K562 (cell line): ENCODE measurements around the gene SF3B4. TPM values are rescaled to one million over a fixed set of nuclear protein-coding genes. Genes with fewer than 3 reads are reported as not detected.

Source experiments
- ATAC-seq: fragments of 200-7000 bp; cut with Tn5 transposase; 3 replicates; pipeline ENCODE4 v1.9.1; 2020; ENCODE audit warnings: moderate library complexity
- BruUV-seq: library from RNA; stranded (reverse); fragments of 400-500 nt; replicated peaks from 2 replicates; lab custom pipeline; 2021; lab: Mats Ljungman, UMichigan
- CTCF ChIA-PET: fragments of 300-600 bp; formaldehyde crosslinking; extraction: SDS; loops from one replicate; lab custom pipeline; 2021; ENCODE audit warnings: low intra/inter-chr PET ratio; lab: Yijun Ruan, JAX
- POLR2A ChIA-PET: fragments of 300-600, 350-650 bp; sonication (Branson Sonifier 250); formaldehyde crosslinking; extraction: SDS; loops from one replicate; lab custom pipeline; 2021; ENCODE audit warnings: antibody characterized with exemption, inconsistent platforms; lab: Yijun Ruan, JAX
- DNase-seq, 4 experiments: peaks; one replicate each; pipeline versions ENCODE4 v3.0.0 to v3.0.0-alpha.2; 2011 to 2018; ENCODE audit warnings: low spot score in 3 of 4, mixed read lengths in 3 of 4; ENCODE audit errors: extremely low read depth in 1 of 4
- FAIRE-seq: peaks from 2 replicates; lab custom pipeline; 2011; peaks lifted over from hg19 to GRCh38; lab: Jason Lieb, UNC
- H2AFZ ChIP-seq: 2 replicates; pipeline ENCODE4 v1.6.0; 2011; ENCODE audit warnings: low read depth, low read length, control low read depth, inconsistent platforms
- H3K27ac ChIP-seq: fragments of 200-600 bp; 3 replicates; pipeline ENCODE4 v1.8.0; 2011; ENCODE audit warnings: low read depth, mild to moderate bottlenecking, control low read depth, inconsistent platforms, low read length, moderate library complexity, mixed read lengths; ENCODE audit errors: extremely low read depth
- H3K27me3 ChIP-seq, 2 experiments: fragments of 300-600 bp in 1 of 2; 2 replicates in 1 of 2; 3 replicates in 1 of 2; pipeline versions ENCODE4 v1.6.0 to v1.8.0; 2011; ENCODE audit warnings: inconsistent platforms in 2 of 2, low read length in 2 of 2, mild to moderate bottlenecking in 1 of 2, mixed read lengths in 1 of 2, moderate library complexity in 1 of 2; ENCODE audit not compliant: control insufficient read depth in 2 of 2, insufficient read depth in 2 of 2
- H3K36me3 ChIP-seq: fragments of 300-600 bp; 3 replicates; pipeline ENCODE4 v1.8.0; 2011; ENCODE audit warnings: mild to moderate bottlenecking, low read length, inconsistent platforms; ENCODE audit not compliant: control insufficient read depth, insufficient read depth
- H3K4me1 ChIP-seq, 2 experiments: fragments of 200-600 bp in 1 of 2; replicated peaks in 1 of 2; 2 replicates in 1 of 2; 3 replicates in 1 of 2; pipeline versions ENCODE4 v1.5.1 to v1.8.0; 2011; ENCODE audit warnings: inconsistent platforms in 2 of 2, low read length in 2 of 2, mild to moderate bottlenecking in 1 of 2, mixed read lengths in 1 of 2, moderate library complexity in 1 of 2; ENCODE audit not compliant: control insufficient read depth in 2 of 2, insufficient read depth in 2 of 2
- H3K4me2 ChIP-seq: 2 replicates; pipeline ENCODE4 v1.6.1; 2011; ENCODE audit warnings: low read length, control low read depth, inconsistent platforms, mixed read lengths; ENCODE audit not compliant: insufficient read depth
- H3K4me3 ChIP-seq: fragments of 200-600 bp; sonication (generic), shearing (Covaris generic); 2 replicates; pipeline ENCODE4 v1.5.1; 2016; ENCODE audit warnings: control low read depth, inconsistent platforms
- H3K79me2 ChIP-seq: fragments of 200-600 bp; 3 replicates; pipeline ENCODE4 v1.8.0; 2011; ENCODE audit warnings: low read length, inconsistent platforms; ENCODE audit not compliant: control insufficient read depth, insufficient read depth
- H3K9ac ChIP-seq, 2 experiments: 2 replicates each; pipeline versions ENCODE4 v1.6.0 to v1.6.1; 2011; ENCODE audit warnings: low read depth in 2 of 2, low read length in 2 of 2, control low read depth in 1 of 2, inconsistent platforms in 1 of 2, mild to moderate bottlenecking in 1 of 2, mixed read lengths in 1 of 2; ENCODE audit not compliant: insufficient read depth in 1 of 2
- H3K9me1 ChIP-seq: one replicate; pipeline ENCODE4 v1.6.0; 2011; ENCODE audit warnings: inconsistent platforms, mild to moderate bottlenecking, low read length, moderate library complexity; ENCODE audit not compliant: control insufficient read depth, insufficient read depth
- H3K9me3 ChIP-seq: replicated peaks from 2 replicates; pipeline ENCODE4 v1.5.1; 2011; ENCODE audit warnings: low read depth, low read length, inconsistent platforms; ENCODE audit not compliant: control insufficient read depth, insufficient read depth
- H4K20me1 ChIP-seq: replicated peaks from 2 replicates; pipeline ENCODE4 v1.6.1; 2011; ENCODE audit warnings: low read length, inconsistent platforms, mixed read lengths; ENCODE audit not compliant: control insufficient read depth, insufficient read depth
- ARID3A ChIP-seq: IDR thresholded peaks from 2 replicates; pipeline ENCODE4 v1.6.1; 2012; ENCODE audit warnings: low read depth, low read length, improper control_type of control experiment, borderline replicate concordance
- BCL6 ChIP-seq: fragments of 250-450 bp; sonication (Bioruptor Pico); IDR thresholded peaks from 2 replicates; pipeline ENCODE4 v1.4.0; 2020
- COPS2 ChIP-seq: fragments of 450-650 bp; conservative IDR thresholded peaks from 2 replicates; pipeline ENCODE4 v1.6.1; 2016; ENCODE audit warnings: mild to moderate bottlenecking, moderate library complexity
- CTBP1 ChIP-seq: fragments of 450-650 bp; IDR thresholded peaks from 2 replicates; pipeline ENCODE4 v1.6.1; 2016; ENCODE audit warnings: borderline replicate concordance
- ETS2 ChIP-seq: IDR thresholded peaks from 2 replicates; pipeline ENCODE4 v1.6.1; 2016; ENCODE audit warnings: borderline replicate concordance, missing genetic modification characterization, mild to moderate bottlenecking, moderate library complexity, missing compliant biosample characterization; ENCODE audit not compliant: poor library complexity, severe bottlenecking
- GTF2E2 ChIP-seq: fragments of 200-800 bp; sonication (Bioruptor generic); IDR thresholded peaks from 2 replicates; pipeline ENCODE4 v1.6.1; 2016; ENCODE audit warnings: missing genetic modification characterization, missing compliant biosample characterization
- HOMEZ ChIP-seq: fragments of 250-450 bp; sonication (Bioruptor Pico); IDR thresholded peaks from 2 replicates; pipeline ENCODE4 v1.4.0; 2020; ENCODE audit warnings: mild to moderate bottlenecking, moderate library complexity
- JUND ChIP-seq, 2 experiments: IDR thresholded peaks; 2 replicates in 1 of 2; 3 replicates in 1 of 2; pipeline ENCODE4 v1.6.1; 2011; ENCODE audit warnings: borderline replicate concordance in 2 of 2, low read depth in 2 of 2, low read length in 2 of 2, improper control_type of control experiment in 1 of 2, missing biosample characterization in 1 of 2, missing genetic modification characterization in 1 of 2, missing genetic modification reagents in 1 of 2
- L3MBTL2 ChIP-seq: fragments of 450-650 bp; IDR thresholded peaks from 2 replicates; pipeline ENCODE4 v1.6.1; 2016; ENCODE audit warnings: mild to moderate bottlenecking, moderate library complexity
- NFYB ChIP-seq: IDR thresholded peaks from 2 replicates; pipeline ENCODE4 v1.6.1; 2011; ENCODE audit warnings: mild to moderate bottlenecking, moderate library complexity; ENCODE audit not compliant: insufficient read length; ENCODE audit errors: extremely low read depth
- POLR2H ChIP-seq: IDR thresholded peaks from 2 replicates; pipeline ENCODE4 v1.6.1; 2016; ENCODE audit warnings: missing genetic modification characterization, low read depth, mild to moderate bottlenecking, control low read depth, missing compliant biosample characterization, moderate library complexity
- RBM22 ChIP-seq: fragments of 200-400 bp; formaldehyde crosslinking; IDR thresholded peaks from 2 replicates; pipeline ENCODE4 v1.6.1; 2018; ENCODE audit warnings: low read length, low read depth; ENCODE audit not compliant: poor library complexity, severe bottlenecking
- RFX5 ChIP-seq: IDR thresholded peaks from 2 replicates; pipeline ENCODE4 v1.6.1; 2011; ENCODE audit warnings: low read depth, mild to moderate bottlenecking, improper control_type of control experiment, low read length
- TEAD4 ChIP-seq, 2 experiments: sonication (generic) in 1 of 2; formaldehyde crosslinking in 1 of 2; IDR thresholded peaks; 2 replicates each; pipeline versions ENCODE4 v1.6.1 to v1.8.0; 2012 to 2022; ENCODE audit warnings: borderline replicate concordance in 1 of 2, inconsistent platforms in 1 of 2, low read length in 1 of 2, mild to moderate bottlenecking in 1 of 2, missing genetic modification reagents in 1 of 2
- ZNF444 ChIP-seq: fragments of 250-450 bp; sonication (Bioruptor Pico); IDR thresholded peaks from 2 replicates; pipeline ENCODE4 v1.4.0; 2020; ENCODE audit warnings: mild to moderate bottlenecking, moderate library complexity
- ZNF583 ChIP-seq: fragments of 250-450 bp; sonication (Bioruptor Pico); IDR thresholded peaks from 2 replicates; pipeline ENCODE4 v1.4.0; 2020
- ZNF644 ChIP-seq: fragments of 200-800 bp; sonication (Bioruptor generic); IDR thresholded peaks from 2 replicates; pipeline ENCODE4 v1.6.1; 2016; ENCODE audit warnings: low read depth, missing genetic modification characterization, missing compliant biosample characterization
- whole genome bisulfite sequencing: fragments of 100-300 bp; shearing (Covaris generic); methylation state at CpG from one replicate; pipeline ENCODE4 v1.1.6; 2016; ENCODE audit warnings: low coverage, mixed read lengths; ENCODE audit not compliant: insufficient coverage; ENCODE audit errors: missing lambda C conversion rate; 5-methylcytosine and 5-hydroxymethylcytosine counted together
- in situ Hi-C: fragments of 300-500 bp; cut with MboI; formaldehyde crosslinking; loops from 4 replicates; pipeline ENCODE4 v1.15.0; 2018; ENCODE audit warnings: inconsistent platforms, mixed read lengths
- intact Hi-C: fragments of 100-400 bp; cut with micrococcal nuclease; formaldehyde crosslinking; loops from 2 replicates; pipeline ENCODE4 v1.14.2; 2022
- polyA plus RNA-seq, 8 experiments: library from polyadenylated mRNA; depleted of rRNA in 4 of 8; stranded (reverse) in 5 of 8; unstranded in 3 of 8; fragments of >200 nt; fragmentation: Nextera tagmentation in 2 of 8; fragmentation: Illumina TruSeq in 1 of 8; extraction: Ambion mirVana in 2 of 8; extraction: Trizol in 1 of 8; gene quantifications; 2 replicates each; pipeline versions ENCODE4 v1.2.1 to v1.2.3, GENCODE V29; 2011 to 2014; ENCODE audit warnings: inconsistent platforms in 1 of 8, missing spikeins in 1 of 8
- total RNA-seq, 7 experiments: library from RNA; depleted of rRNA in 6 of 7; stranded (reverse); fragments of >200 nt in 6 of 7; fragmentation: Illumina TruSeq in 2 of 7; extraction: Trizol in 2 of 7; gene quantifications; 2 replicates each; pipeline versions ENCODE4 v1.2.1 to v1.2.3, GENCODE V29; 2011 to 2021; ENCODE audit warnings: low replicate concordance in 1 of 7

The SF3B4 gene
- total and polyA plus RNA-seq, 9 of the 15 experiments (the other 6 are each of a cell fraction or from before 2014, with no cell fraction given): 3.0 to 88.0 (median 26.1) TPM

GRCh38 chr1:149936992-149937705 is 9.5 kb upstream of the SF3B4 start:
- no peak for DNase-seq
- Histone ChIP-seq H3K79me2 (no peaks in the 10 kb centered on the region), H4K20me1 (no peaks in the 10 kb centered on the region), H3K4me1 (peaks cover 23 to 39% of the 10 kb centered on the region in 2 experiments), H3K9me3 (no peaks in the 10 kb centered on the region), H3K4me3 (peak overlapping the region; percentile 2; the same call in 1 of the 2 replicates), H3K9me1 (no peaks in the 10 kb centered on the region), H3K9ac (peak overlapping the region; percentile 24 to 53; a peak in 3 of 4 replicates), H3K4me2 (peak overlapping the region; percentile 68), H3K27ac (no peak overlapping the region), H2AFZ (peak overlapping the region; percentile 75), H3K36me3 (no peaks in the 10 kb centered on the region), H3K27me3 (no peaks in the 10 kb centered on the region)
- CTCF ChIA-PET: no interaction called here
- intact Hi-C loops (no loop called here), in situ Hi-C loops (no loop called here)
- BruUV-seq: no TSS peak
- WGBS: 19% methylated on average over 8 of the region's 8 CpGs
- POLR2A ChIA-PET: interaction anchor here (0.6 to 2.7 kb wide), 5 partner anchors 8 to 250 kb away, joined by 3 to 24 read pairs (median 3); partner anchors contain the start of gene SF3B4
- ATAC-seq: no peak
- FAIRE-seq: peak; percentile 49
- no peak for TF ChIP-seq POLR2H
- 0 out of 2 replicates have a peak, but pooled peaks have one; percentile 2 for TF ChIP-seq JUND (IDR thresholded peaks at IDR 0.05; ENCODE audit: borderline replicate concordance, low read depth, low read length)
- TF ChIP-seq JUND (tag; IDR thresholded peaks at IDR 0.05; ENCODE audit: borderline replicate concordance, low read depth, low read length): no peak
- TF ChIP-seq BCL6 (CRISPR knock-in tag): no peak
- TF ChIP-seq RFX5: no peak
- no peak for TF ChIP-seq ZNF644
- TF ChIP-seq GTF2E2: no peak
- TF ChIP-seq ARID3A: no peak
- peak; percentile 11 for TF ChIP-seq NFYB
- TF ChIP-seq RBM22: no peak
- TF ChIP-seq L3MBTL2: no peak
- TF ChIP-seq ZNF444 (CRISPR knock-in tag): no peak
- TF ChIP-seq TEAD4 (IDR thresholded peaks at IDR 0.05; ENCODE audit: low read length): 0 out of 2 replicates have a peak, but pooled peaks have one; percentile 19
- TF ChIP-seq TEAD4 (CRISPR knock-in tag; IDR thresholded peaks at IDR 0.05; ENCODE audit: borderline replicate concordance): no peak
- 0 out of 2 replicates have a peak, but pooled peaks have one; percentile 18 for TF ChIP-seq CTBP1
- TF ChIP-seq HOMEZ: no peak
- TF ChIP-seq ZNF583 (CRISPR knock-in tag): no peak
- no peak for TF ChIP-seq ETS2 (tag)
- TF ChIP-seq COPS2: no peak
